ENCODE measurements around the gene KIAA1328.

DNA sequence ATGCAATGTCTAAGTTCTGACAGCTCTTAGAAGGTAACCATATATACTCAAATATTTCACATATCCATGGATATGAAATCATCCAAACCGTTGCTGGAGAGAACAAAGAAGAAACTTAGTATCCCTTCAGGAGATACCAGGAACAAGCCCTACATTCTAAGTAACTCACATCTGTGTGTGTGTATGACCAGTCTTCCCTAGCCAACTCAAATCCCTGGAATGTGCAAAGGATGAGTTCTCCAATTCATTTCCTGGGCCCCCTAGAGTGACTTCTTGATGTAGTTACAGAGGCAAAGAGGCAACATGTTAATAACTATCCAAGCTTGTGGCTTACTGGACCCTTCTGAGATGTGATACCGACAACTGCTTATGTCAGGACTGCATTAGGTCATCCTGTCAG lies 20.2 kb upstream of the KIAA1328 start:
- TF ChIP-seq EZH2 (IDR thresholded peaks at IDR 0.05; ENCODE audit: insufficient read depth, poor library complexity, severe bottlenecking) (no peak), EZH2phosphoT487 (IDR thresholded peaks at IDR 0.05; ENCODE audit: insufficient read depth, low read depth) (no peak)
